HG03064 (cell line): ENCODE data around the gene FBXL15.

Experiments used
- ATAC-seq: cut with Tn5 transposase; IDR thresholded peaks from one replicate; pipeline ENCODE4 v1.9.1; 2021; ENCODE audit warnings: low read depth; ENCODE audit not compliant: unreplicated experiment

The FBXL15 gene

DNA sequence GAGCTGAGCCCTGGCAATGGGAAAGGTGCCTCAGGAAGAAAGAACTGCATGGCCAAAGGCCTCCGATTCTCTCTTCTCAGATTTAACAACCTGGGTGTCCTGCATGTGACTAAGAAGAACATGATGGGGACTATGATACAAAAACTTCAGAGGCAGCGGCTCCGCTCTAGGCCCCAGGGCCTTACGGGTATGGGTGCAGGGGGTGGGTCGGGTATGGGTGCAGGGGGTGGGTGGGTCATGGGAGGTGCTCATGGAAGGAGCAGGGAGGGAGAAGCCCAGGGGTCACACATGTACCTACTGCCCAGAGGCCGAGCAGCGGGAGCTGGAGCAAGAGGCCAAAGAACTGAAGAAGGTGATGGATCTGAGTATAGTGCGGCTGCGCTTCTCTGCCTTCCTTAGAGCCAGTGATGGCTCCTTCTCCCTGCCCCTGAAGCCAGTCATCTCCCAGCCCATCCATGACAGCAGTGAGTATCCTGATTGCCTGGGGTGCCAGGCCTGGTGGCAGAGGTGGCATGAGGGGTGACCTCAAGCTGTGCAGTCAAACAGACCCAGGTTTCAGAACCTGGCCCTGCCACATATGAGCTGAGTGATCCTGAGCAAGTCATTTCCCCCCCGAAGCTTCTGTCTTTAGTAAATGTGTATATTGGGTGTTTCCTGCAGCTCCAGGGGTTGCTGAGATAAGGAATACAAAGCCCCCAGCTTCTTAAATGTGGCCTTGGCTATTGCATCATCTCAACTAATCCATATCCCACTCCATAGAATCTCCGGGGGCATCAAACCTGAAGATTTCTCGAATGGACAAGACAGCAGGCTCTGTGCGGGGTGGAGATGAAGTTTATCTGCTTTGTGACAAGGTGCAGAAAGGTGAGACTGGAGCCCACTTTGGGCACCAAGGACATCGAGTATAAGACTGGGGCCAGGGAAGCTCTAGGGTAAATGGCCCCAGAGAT is 23.1 kb upstream of the FBXL15 start:
- no peak for ATAC-seq

DNA sequence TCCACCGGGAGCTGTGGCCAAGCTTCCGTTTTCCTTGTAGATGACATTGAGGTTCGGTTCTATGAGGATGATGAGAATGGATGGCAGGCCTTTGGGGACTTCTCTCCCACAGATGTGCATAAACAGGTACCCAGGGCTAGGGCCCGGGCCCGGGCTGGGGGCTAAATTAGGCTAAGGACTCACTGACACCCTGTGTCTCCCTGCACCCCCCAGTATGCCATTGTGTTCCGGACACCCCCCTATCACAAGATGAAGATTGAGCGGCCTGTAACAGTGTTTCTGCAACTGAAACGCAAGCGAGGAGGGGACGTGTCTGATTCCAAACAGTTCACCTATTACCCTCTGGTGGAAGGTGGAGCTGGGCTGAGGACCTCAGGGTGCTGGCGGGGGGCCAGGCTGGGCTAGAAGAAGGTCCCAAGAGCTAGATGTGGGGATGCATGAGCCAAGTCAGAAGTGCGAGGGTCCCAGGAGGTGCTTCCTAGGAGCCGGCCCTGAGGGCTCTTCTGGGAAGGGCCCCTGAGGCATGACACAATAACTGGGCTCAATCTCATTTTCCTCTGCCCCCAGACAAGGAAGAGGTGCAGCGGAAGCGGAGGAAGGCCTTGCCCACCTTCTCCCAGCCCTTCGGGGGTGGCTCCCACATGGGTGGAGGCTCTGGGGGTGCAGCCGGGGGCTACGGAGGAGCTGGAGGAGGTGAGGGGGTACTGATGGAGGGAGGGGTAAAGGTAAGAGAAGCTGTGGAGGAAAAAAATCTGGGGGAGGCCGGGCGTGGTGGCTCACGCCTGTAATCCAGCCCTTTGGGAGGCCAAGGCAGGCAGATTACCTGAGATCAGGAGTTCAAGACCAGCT is 22.2 kb upstream of the FBXL15 start:
- no peak for ATAC-seq

DNA sequence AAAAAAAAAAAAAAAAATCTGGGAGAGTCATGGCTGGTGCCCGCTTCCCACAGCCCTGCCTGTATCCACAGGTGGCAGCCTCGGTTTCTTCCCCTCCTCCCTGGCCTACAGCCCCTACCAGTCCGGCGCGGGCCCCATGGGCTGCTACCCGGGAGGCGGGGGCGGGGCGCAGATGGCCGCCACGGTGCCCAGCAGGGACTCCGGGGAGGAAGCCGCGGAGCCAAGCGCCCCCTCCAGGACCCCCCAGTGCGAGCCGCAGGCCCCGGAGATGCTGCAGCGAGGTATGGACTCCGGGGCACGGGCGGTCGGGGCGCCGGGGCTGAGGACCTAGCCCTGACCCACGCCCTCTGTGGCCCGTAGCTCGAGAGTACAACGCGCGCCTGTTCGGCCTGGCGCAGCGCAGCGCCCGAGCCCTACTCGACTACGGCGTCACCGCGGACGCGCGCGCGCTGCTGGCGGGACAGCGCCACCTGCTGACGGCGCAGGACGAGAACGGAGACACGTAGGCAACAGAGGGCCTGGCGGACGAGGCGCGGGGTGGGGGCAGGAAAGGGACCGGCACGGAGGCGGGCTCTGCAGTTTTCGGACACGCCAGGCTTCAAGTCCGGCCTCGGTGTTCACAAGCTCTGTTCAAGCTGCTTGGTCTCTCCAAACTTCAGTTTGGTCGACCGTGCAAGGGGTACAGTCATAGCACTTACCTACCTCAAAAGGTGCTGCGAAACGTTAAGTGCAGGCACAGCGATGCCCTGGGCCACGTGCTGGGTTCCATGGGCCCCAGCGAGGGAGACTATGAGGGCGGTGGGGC is 21.2 kb upstream of the FBXL15 start:
- ATAC-seq = no peak

DNA sequence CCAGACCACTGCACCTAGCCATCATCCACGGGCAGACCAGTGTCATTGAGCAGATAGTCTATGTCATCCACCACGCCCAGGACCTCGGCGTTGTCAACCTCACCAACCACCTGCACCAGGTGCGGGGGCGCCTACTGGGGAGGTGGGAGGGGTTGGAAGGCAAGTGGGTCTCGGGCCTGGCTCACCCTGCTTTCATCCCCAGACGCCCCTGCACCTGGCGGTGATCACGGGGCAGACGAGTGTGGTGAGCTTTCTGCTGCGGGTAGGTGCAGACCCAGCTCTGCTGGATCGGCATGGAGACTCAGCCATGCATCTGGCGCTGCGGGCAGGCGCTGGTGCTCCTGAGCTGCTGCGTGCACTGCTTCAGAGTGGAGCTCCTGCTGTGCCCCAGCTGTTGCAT is 20.6 kb upstream of the FBXL15 start:
- no peak for ATAC-seq

DNA sequence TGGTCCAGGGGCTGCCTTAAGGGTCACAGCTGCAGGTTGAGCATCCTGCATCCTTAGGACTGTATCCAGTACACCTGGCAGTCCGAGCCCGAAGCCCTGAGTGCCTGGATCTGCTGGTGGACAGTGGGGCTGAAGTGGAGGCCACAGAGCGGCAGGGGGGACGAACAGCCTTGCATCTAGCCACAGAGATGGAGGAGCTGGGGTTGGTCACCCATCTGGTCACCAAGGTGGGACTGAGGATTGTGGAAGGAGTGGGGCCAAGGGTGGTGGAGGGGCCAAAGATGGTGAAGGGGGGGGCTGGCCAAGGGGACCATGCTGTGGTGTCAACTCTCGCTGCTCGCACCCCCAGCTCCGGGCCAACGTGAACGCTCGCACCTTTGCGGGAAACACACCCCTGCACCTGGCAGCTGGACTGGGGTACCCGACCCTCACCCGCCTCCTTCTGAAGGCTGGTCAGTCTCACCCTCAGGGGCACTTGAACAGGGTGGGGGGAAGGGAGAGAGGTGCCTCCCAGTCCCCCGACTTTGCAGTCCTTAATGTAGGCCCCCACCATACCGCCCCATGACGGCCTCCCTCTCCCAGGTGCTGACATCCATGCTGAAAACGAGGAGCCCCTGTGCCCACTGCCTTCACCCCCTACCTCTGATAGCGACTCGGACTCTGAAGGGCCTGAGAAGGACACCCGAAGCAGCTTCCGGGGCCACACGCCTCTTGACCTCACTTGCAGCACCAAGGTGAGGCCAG is 19.9 kb upstream of the FBXL15 start:
- no peak for ATAC-seq

DNA sequence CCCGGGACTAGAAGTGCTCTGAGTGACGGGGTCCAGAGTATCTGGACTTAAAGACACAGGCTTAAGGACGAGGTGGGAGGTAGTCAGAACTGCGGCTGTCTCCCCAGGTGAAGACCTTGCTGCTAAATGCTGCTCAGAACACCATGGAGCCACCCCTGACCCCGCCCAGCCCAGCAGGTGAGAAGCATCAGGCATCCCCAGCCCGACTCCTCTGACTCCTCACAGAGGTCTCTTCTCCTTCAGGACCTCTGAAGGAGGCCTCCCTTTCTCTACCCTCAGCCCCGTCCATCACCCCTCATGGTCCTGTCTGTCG is 19.3 kb upstream of the FBXL15 start:
- ATAC-seq = no peak

DNA sequence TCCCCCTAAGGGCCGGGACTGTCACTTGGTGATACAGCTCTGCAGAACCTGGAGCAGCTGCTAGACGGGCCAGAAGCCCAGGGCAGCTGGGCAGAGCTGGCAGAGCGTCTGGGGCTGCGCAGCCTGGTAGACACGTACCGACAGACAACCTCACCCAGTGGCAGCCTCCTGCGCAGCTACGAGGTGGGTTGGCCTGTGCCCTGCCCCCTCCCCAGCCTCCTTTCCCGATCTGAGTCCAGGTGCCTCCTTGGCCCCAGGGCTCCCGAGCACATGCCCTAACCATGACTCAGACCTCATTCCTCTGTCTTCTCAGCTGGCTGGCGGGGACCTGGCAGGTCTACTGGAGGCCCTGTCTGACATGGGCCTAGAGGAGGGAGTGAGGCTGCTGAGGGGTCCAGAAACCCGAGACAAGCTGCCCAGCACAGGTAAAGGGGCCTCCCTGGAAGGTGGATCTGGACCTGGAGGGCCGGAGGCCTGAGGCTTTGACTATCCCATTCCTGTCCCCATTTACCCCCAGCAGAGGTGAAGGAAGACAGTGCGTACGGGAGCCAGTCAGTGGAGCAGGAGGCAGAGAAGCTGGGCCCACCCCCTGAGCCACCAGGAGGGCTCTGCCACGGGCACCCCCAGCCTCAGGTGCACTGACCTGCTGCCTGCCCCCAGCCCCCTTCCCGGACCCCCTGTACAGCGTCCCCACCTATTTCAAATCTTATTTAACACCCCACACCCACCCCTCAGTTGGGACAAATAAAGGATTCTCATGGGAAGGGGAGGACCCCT is 18.7 kb upstream of the FBXL15 start:
- ATAC-seq = no peak

- ATAC-seq = no peak
These were observed 18.1 kb upstream of the FBXL15 start for GRCh38 chr10:102402512-102402896.

DNA sequence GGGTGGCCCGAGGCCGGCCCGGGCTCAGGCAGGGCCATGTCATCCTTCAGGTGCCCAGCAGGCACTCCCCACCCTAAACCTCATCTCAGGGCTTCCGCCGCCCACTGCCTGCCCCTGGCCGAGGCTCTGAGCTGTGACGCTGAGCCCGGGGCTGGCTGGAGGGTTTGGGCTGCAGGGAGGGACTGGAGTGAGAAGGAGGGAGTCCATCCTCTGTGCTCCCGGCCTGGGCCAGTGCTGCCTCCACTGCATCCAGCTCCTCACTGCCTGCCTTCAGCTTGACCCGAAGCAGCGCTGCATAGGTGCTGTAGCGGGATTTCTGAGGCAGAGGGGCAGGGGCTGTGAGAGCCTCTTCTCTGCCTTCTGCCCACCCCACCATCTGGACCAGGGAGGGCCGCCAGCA is 17.5 kb upstream of the FBXL15 start:
- ATAC-seq = no peak

DNA sequence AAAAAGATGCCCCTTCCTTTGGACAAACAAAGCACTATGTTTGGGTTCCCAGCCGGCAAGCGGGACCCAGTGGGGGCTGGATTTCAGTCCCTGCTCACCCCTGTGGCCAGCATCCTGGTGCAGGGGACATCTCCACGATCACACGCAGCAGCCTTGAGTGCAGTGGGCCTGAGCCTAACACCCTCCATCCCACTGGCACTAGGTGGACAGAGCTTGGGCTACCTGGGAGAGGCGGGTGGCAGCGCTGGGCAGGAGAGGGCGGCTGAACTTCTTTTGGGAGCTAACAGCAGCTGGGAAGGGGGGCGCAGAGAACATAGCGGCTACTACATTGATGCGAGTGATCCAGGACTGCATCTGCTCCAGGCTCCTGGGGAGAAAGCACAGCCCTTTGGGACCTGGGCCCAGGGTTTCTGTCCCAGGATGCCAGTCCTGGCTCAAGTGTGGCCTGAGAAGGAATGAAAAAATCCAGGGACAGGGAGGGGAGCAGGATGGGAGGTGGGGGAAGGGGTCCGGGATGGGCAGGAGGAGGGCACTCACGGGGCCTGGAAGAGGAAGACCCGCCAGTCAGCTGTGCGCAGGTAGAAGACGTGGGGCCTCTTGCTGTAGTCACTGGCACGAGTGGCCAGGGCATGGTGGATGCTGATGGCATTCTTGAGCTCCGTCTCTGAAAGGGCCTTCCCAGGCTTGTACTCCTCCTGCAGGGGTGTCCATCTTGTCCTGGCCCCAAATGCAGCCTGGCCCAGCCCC is 16.1 kb upstream of the FBXL15 start:
- no peak for ATAC-seq

- no peak for ATAC-seq
These were observed 15.5 kb upstream of the FBXL15 start for GRCh38 chr10:102405108-102405571.

- ATAC-seq = no peak
These were observed 15.0 kb upstream of the FBXL15 start for GRCh38 chr10:102405632-102406031.

DNA sequence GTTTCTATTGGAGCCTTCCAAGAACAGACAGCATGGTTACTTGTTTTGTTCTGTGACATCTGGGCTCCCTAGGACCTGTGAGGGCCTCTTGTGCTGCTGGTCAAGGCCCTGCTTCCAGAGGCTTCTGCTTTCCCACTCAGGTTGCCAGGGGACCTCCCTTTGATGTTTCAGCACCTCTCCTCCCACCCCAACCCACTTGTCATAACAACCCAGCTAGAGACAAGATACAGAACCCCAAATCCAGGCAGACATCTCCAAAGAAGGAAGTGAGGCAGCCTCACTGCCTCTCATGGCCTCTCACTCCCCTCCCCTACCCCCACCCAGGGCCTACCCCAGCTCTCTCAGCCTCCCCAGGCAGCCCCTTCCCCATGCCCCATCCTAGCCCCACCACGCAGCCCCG is 13.8 kb upstream of the FBXL15 start:
- ATAC-seq = no peak

DNA sequence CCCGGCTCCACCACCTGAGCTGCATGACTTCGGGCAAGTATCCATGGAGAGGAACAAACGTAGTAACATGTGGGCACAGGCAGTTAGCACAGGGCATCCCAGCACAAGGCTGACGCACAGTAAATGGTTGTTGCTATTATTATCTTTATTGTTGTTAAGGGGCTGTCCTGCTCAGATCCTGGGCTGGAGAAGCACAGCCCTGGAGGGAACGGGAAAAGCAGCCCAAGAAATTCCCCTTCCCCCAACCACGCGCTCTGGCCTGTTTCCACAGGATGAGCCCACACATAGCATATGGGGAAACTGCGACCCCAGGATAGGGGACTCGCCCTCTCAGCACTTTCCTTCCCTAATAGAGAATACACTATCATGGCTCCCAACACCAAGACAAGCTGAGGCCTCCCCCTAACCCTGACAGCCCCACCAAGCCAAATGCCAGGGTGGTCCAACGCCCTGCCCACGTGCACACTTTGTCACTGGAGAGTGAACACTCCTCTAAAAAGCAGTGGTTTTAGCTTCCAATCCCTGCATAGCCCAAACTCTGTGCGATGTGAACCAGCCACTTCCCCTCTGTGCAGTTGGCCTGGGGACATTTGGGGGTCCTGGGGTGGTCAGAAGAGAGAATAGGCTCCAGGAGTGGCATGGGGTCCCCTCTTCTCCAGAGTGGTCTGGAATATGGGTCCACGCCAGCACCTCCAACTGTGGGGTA is 13.1 kb upstream of the FBXL15 start:
- ATAC-seq = no peak

DNA sequence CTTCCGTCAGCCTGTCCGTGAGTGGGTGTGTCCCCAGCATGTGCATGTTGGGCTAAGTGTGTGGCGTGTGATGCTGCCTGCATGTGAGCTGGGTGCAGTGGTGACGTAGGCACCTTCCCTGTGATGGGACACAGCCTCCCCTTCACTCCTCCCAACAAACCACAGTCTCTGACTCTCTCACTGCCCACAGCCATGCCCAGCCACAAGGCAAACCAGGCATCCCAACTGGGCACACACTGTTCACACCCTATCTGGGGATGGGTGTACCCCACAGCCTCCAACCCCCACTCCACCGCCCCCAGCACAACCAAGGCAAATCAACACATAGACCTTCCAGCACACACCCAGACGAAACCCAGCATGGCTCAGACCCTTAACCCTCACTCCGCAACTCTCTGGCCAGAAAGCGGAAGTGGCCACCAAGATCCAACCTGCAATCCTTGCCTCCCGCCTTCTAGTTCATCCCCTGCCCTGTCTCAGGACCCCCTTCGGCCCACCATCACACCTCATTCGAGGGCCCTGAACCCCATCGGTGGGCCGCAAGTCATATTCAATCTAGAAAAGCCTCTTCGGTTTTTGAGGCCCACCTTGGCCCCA is 12.4 kb upstream of the FBXL15 start:
- no peak for ATAC-seq

- no peak for ATAC-seq
These were observed 11.7 kb upstream of the FBXL15 start for GRCh38 chr10:102408728-102409603.
